Loucy (cell line): Measurements from ENCODE around the gene FXYD7.

Experiments used
- EZH2phosphoT487 ChIP-seq: fragments of 200-600 bp; IDR thresholded peaks from 2 replicates; pipeline ENCODE4 v1.6.1; 2018; ENCODE audit warnings: antibody characterized with exemption, mild to moderate bottlenecking, moderate library complexity, borderline replicate concordance
- TF ChIP-seq, protein P1 (sequence below): fragments of 200-600 bp; sonication (generic); conservative IDR thresholded peaks from 2 replicates; pipeline ENCODE4 v1.5.1; 2014; ENCODE audit warnings: mild to moderate bottlenecking, antibody characterized with exemption, low read length

- TF ChIP-seq, protein P1, sequence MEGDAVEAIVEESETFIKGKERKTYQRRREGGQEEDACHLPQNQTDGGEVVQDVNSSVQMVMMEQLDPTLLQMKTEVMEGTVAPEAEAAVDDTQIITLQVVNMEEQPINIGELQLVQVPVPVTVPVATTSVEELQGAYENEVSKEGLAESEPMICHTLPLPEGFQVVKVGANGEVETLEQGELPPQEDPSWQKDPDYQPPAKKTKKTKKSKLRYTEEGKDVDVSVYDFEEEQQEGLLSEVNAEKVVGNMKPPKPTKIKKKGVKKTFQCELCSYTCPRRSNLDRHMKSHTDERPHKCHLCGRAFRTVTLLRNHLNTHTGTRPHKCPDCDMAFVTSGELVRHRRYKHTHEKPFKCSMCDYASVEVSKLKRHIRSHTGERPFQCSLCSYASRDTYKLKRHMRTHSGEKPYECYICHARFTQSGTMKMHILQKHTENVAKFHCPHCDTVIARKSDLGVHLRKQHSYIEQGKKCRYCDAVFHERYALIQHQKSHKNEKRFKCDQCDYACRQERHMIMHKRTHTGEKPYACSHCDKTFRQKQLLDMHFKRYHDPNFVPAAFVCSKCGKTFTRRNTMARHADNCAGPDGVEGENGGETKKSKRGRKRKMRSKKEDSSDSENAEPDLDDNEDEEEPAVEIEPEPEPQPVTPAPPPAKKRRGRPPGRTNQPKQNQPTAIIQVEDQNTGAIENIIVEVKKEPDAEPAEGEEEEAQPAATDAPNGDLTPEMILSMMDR: no peak
- TF ChIP-seq EZH2phosphoT487: no peak
Observed at GRCh38 chr19:35199481-35199880, 56.4 kb downstream of the FXYD7 start.
